ENCODE data around the gene SLC35F1. TPM values are rescaled to one million over a fixed set of nuclear protein-coding genes. Genes with fewer than 3 reads are reported as not detected.
"Not testable (repeated sequence)": the region's sequence is repeated elsewhere in the genome, so short reads cannot be mapped to it uniquely, and the experiment has no call there.

Gene SLC35F1
- total RNA-seq, 2 donors from 2014 or later, result under 0.01 to 0.78 TPM

DNA sequence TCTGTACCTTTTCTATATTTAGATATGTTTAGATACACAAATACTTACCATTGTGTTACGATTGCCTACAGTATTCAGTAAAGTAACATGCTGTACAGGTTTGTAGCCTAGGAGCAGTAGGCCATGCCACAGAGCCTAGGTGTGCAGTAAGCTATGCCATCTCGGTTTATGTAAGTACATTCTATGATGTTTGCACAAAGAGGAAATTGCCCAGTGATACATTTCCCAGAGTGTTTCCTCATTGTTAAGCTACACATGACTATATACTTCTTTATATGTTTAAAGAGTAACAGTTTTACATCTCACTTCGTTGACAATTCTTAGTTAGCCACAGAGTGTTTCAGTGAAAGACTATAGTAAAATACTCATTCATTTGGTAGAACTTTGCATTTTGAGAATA lies 51.5 kb downstream of the SLC35F1 start:
- no peak overlapping the region for H3K27ac ChIP-seq
- WGBS, 2 donors, result 59 to 69% methylated on average over 3 of the region's 3 CpGs
- no peaks in the 10 kb centered on the region for H3K36me3 ChIP-seq (replicated peaks in 1 of 2; ENCODE audit: insufficient read depth in 1 of 2, low read depth in 2 of 2)
- intact Hi-C loops (cut with DNase I), result no loop called here
- TF ChIP-seq, protein P1, sequence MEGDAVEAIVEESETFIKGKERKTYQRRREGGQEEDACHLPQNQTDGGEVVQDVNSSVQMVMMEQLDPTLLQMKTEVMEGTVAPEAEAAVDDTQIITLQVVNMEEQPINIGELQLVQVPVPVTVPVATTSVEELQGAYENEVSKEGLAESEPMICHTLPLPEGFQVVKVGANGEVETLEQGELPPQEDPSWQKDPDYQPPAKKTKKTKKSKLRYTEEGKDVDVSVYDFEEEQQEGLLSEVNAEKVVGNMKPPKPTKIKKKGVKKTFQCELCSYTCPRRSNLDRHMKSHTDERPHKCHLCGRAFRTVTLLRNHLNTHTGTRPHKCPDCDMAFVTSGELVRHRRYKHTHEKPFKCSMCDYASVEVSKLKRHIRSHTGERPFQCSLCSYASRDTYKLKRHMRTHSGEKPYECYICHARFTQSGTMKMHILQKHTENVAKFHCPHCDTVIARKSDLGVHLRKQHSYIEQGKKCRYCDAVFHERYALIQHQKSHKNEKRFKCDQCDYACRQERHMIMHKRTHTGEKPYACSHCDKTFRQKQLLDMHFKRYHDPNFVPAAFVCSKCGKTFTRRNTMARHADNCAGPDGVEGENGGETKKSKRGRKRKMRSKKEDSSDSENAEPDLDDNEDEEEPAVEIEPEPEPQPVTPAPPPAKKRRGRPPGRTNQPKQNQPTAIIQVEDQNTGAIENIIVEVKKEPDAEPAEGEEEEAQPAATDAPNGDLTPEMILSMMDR (IDR thresholded peaks at IDR 0.05), result no peak
- TF ChIP-seq POLR2A (IDR thresholded peaks at IDR 0.05), result no peak
- no peak for ATAC-seq
- H3K27me3 ChIP-seq, result no peaks in the 10 kb centered on the region
- no peaks in the 10 kb centered on the region for H3K4me1 ChIP-seq
- no peaks in the 10 kb centered on the region for H3K9me3 ChIP-seq
- no peak overlapping the region for H3K4me3 ChIP-seq
- no peak for DNase-seq

- no peak overlapping the region for H3K27ac ChIP-seq
- no peak for TF ChIP-seq POLR2A (IDR thresholded peaks at IDR 0.05)
- TF ChIP-seq, protein P1 (IDR thresholded peaks at IDR 0.05), result no peak
- no peak for DNase-seq
These were observed 53.8 kb downstream of the SLC35F1 start for GRCh38 chr6:117960877-117961276.

DNA sequence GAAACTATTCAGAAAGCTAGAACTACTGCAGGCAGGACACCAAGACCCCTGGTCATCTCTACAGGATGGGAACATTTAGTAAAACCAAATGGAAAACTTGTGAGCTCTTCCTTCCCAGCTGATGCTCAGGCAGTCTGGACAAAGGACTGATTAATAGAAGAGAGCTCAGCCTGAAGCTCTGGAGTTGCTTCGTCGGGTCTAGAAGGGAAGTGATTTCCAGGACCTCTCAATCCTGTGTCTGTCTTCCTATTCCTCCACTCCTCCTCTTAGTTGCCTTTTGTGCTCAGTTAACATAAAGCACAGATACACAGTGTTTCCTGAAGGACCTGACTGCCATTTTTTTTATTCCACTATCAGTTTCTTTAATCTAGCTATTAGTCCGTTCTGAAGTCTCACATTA lies 54.2 kb downstream of the SLC35F1 start:
- TF ChIP-seq POLR2A (IDR thresholded peaks at IDR 0.05), result no peak
- TF ChIP-seq, protein P1 (IDR thresholded peaks at IDR 0.05), result no peak
- WGBS, 2 donors, result 70 to 77% methylated on average over 3 of the region's 3 CpGs
- no peak overlapping the region for H3K4me3 ChIP-seq
- no peak for DNase-seq
- H3K27ac ChIP-seq, result no peak overlapping the region
- ATAC-seq, result no peak
- intact Hi-C loops (cut with DNase I), result no loop called here
- H3K36me3 ChIP-seq (replicated peaks in 1 of 2; ENCODE audit: insufficient read depth in 1 of 2, low read depth in 2 of 2), result no peaks in the 10 kb centered on the region
- no peaks in the 10 kb centered on the region for H3K4me1 ChIP-seq
- H3K27me3 ChIP-seq, result no peaks in the 10 kb centered on the region
- no peaks in the 10 kb centered on the region for H3K9me3 ChIP-seq

More at GRCh38 chr6:117960877-117961276, 53.8 kb downstream of the SLC35F1 start:
- intact Hi-C loops (cut with DNase I), result no loop called here
- WGBS, 2 donors, result 41 to 43% methylated on average over 1 of the region's 1 CpG
- no peak for ATAC-seq
- Histone ChIP-seq H3K4me3 (no peak overlapping the region), H3K27me3 (no peaks in the 10 kb centered on the region), H3K9me3 (no peaks in the 10 kb centered on the region), H3K4me1 (no peaks in the 10 kb centered on the region), H3K36me3 (replicated peaks in 1 of 2; ENCODE audit: insufficient read depth in 1 of 2, low read depth in 2 of 2) (no peaks in the 10 kb centered on the region)

- H3K36me3 ChIP-seq (replicated peaks in 1 of 2; ENCODE audit: insufficient read depth in 1 of 2, low read depth in 2 of 2); H3K4me1 ChIP-seq; DNase-seq; H3K27me3 ChIP-seq; H3K4me3 ChIP-seq; H3K27ac ChIP-seq; intact Hi-C loops (cut with DNase I); ATAC-seq; H3K9me3 ChIP-seq: not testable (repeated sequence)
- 74 to 81% methylated on average over 5 to 6 of the region's 7 CpGs for WGBS, 2 donors
These were observed 58.7 kb downstream of the SLC35F1 start for GRCh38 chr6:117965763-117966162.

- Histone ChIP-seq H3K4me3 (no peak overlapping the region), H3K27ac (no peak overlapping the region), H3K36me3 (replicated peaks in 1 of 2; ENCODE audit: insufficient read depth in 1 of 2, low read depth in 2 of 2) (no peaks in the 10 kb centered on the region), H3K4me1 (no peaks in the 10 kb centered on the region), H3K9me3 (peaks cover 0 to 4% (median 0%) of the 10 kb centered on the region in 3 donors), H3K27me3 (no peaks in the 10 kb centered on the region)
- TF ChIP-seq, protein P1 (IDR thresholded peaks at IDR 0.05), result no peak
- intact Hi-C loops (cut with DNase I), result no loop called here
- no peak for ATAC-seq
- no peak for DNase-seq
These were observed 64.6 kb downstream of the SLC35F1 start for GRCh38 chr6:117971637-117972036.
